A673 (cell line): ENCODE measurements around the gene GLIPR1. TPM values are rescaled to one million over a fixed set of nuclear protein-coding genes. Genes with fewer than 3 reads are reported as not detected.

Experiments used
- BruUV-seq: library from RNA; stranded (reverse); fragments of 400-500 nt; replicated peaks from 2 replicates; lab custom pipeline; 2021; lab: Mats Ljungman, UMichigan
- CTCF ChIA-PET: fragments of 300-600 bp; sonication (Branson Sonifier 250); formaldehyde crosslinking; loops from one replicate; lab custom pipeline; 2022; ENCODE audit warnings: antibody characterized with exemption; lab: Charles Lee
- POLR2A ChIA-PET: fragments of 300-600 bp; sonication (Branson Sonifier 250); formaldehyde crosslinking; loops from one replicate; lab custom pipeline; 2022; ENCODE audit warnings: antibody characterized with exemption; ENCODE audit not compliant: low non-redundant PET; lab: Charles Lee
- DNase-seq: peaks from one replicate; pipeline ENCODE4 v3.0.0-alpha.2; 2015; ENCODE audit warnings: low spot score
- H3K27ac ChIP-seq: fragments of 200-600 bp; sonication (generic); 2 replicates; pipeline ENCODE4 v1.5.1; 2016; ENCODE audit warnings: mixed run types, low read depth, mild to moderate bottlenecking, mixed read lengths, antibody characterized with exemption, low read length; ENCODE audit not compliant: poor library complexity, severe bottlenecking
- H3K27me3 ChIP-seq: fragments of 200-600 bp; sonication (generic); replicated peaks from 2 replicates; pipeline ENCODE4 v1.6.1; 2017; ENCODE audit warnings: mixed run types, low read depth, mild to moderate bottlenecking, mixed read lengths, antibody characterized with exemption, low read length; ENCODE audit not compliant: insufficient read depth, poor library complexity
- H3K36me3 ChIP-seq: fragments of 200-600 bp; sonication (generic); 2 replicates; pipeline ENCODE4 v1.6.1; 2016; ENCODE audit warnings: mixed run types, mild to moderate bottlenecking, mixed read lengths, antibody characterized with exemption, low read length; ENCODE audit not compliant: insufficient read depth, poor library complexity, severe bottlenecking
- H3K4me1 ChIP-seq: fragments of 200-600 bp; sonication (generic); 2 replicates; pipeline ENCODE4 v1.6.1; 2017; ENCODE audit warnings: mixed run types, mild to moderate bottlenecking, mixed read lengths, antibody characterized with exemption, low read length; ENCODE audit not compliant: insufficient read depth, poor library complexity, severe bottlenecking
- H3K4me3 ChIP-seq: fragments of 200-600 bp; sonication (generic); 2 replicates; pipeline ENCODE4 v1.5.1; 2016; ENCODE audit warnings: low read depth, mixed run types, mild to moderate bottlenecking, mixed read lengths, low read length; ENCODE audit not compliant: poor library complexity, severe bottlenecking
- H3K9me3 ChIP-seq: fragments of 200-600 bp; sonication (generic); 2 replicates; pipeline ENCODE4 v1.6.1; 2016; ENCODE audit warnings: mixed run types, low read depth, mild to moderate bottlenecking, mixed read lengths, antibody characterized with exemption, low read length; ENCODE audit not compliant: poor library complexity, severe bottlenecking
- EZH2 ChIP-seq: fragments of 200-600 bp; sonication (generic); IDR thresholded peaks from 2 replicates; pipeline ENCODE4 v1.6.1; 2017; ENCODE audit warnings: borderline replicate concordance, low read depth, mild to moderate bottlenecking, mixed read lengths, antibody characterized with exemption, low read length; ENCODE audit not compliant: poor library complexity, severe bottlenecking
- intact Hi-C: fragments of 100-400 bp; cut with micrococcal nuclease; formaldehyde crosslinking; loops from one replicate; pipeline ENCODE4 v1.10.0; 2022; ENCODE audit not compliant: unreplicated experiment
- total RNA-seq: library from RNA; stranded (reverse); gene quantifications from 2 replicates; pipeline ENCODE4 v1.2.3, GENCODE V29; 2021
- TF ChIP-seq, protein P1 (sequence below): fragments of 300-800, 200-600 bp; sonication (generic); conservative IDR thresholded peaks from 2 replicates; pipeline ENCODE4 v1.5.1; 2017; ENCODE audit warnings: low read depth, mild to moderate bottlenecking, antibody characterized with exemption, low read length, moderate library complexity, mixed read lengths

GLIPR1 gene
- total RNA-seq, 1 experiment from 2014 or later = 19.7 TPM

DNA sequence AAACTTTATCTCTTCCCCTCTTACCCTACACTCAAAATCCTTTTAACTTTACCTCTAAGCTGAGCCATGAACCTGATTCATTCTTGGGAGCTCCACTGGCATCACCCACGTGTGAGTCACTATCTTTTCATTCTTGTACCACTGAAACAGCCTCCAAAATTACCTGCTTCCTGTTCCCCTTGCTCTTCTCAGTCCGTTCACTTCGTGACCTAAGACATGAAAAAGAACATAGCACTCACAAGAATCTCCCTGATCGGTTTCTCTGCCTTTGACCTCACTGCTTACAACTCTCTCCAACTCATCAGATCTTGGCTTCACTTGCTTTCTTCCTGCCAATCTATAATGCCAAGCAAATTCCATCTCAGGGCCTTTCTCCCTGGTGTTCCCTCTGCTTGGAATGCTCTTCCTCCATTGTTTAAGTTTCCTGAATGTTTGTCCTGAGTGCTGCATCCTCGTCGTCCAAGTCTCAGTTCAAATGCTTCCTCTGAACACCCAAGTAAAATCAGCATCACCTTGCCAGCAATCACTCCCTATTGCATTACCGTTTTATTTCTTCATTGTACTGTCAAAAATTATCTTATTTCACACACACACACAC is 9.2 kb downstream of the GLIPR1 start:
- ChIA-PET CTCF (no interaction called here), POLR2A (no interaction called here)
- H3K27ac ChIP-seq = no peak overlapping the region
- no TSS peak for BruUV-seq
- no peak for TF ChIP-seq EZH2
- TF ChIP-seq, protein P1, sequence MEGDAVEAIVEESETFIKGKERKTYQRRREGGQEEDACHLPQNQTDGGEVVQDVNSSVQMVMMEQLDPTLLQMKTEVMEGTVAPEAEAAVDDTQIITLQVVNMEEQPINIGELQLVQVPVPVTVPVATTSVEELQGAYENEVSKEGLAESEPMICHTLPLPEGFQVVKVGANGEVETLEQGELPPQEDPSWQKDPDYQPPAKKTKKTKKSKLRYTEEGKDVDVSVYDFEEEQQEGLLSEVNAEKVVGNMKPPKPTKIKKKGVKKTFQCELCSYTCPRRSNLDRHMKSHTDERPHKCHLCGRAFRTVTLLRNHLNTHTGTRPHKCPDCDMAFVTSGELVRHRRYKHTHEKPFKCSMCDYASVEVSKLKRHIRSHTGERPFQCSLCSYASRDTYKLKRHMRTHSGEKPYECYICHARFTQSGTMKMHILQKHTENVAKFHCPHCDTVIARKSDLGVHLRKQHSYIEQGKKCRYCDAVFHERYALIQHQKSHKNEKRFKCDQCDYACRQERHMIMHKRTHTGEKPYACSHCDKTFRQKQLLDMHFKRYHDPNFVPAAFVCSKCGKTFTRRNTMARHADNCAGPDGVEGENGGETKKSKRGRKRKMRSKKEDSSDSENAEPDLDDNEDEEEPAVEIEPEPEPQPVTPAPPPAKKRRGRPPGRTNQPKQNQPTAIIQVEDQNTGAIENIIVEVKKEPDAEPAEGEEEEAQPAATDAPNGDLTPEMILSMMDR = no peak
- peaks cover 15% of the 10 kb centered on the region for H3K4me1 ChIP-seq
- intact Hi-C loops = loop anchor here (10.0 kb wide), 1 partner anchor 805 kb away; no protein-coding TSS in a partner anchor
- DNase-seq = no peak
- no peak overlapping the region for H3K4me3 ChIP-seq
- no peaks in the 10 kb centered on the region for H3K36me3 ChIP-seq
- no peaks in the 10 kb centered on the region for H3K9me3 ChIP-seq
- no peaks in the 10 kb centered on the region for H3K27me3 ChIP-seq

- TF ChIP-seq EZH2 = no peak
- TF ChIP-seq, protein P1 = no peak
- H3K36me3 ChIP-seq = no peaks in the 10 kb centered on the region
- intact Hi-C loops = no loop called here
Measured at GRCh38 chr12:75491169-75491568, 10.6 kb downstream of the GLIPR1 start.

GRCh38 chr12:75503459-75503858 is 22.9 kb downstream of the GLIPR1 start:
- POLR2A ChIA-PET = no interaction called here
- Histone ChIP-seq H3K27me3 (no peaks in the 10 kb centered on the region), H3K36me3 (peaks cover 71% of the 10 kb centered on the region), H3K4me1 (no peaks in the 10 kb centered on the region), H3K4me3 (no peak overlapping the region), H3K27ac (no peak overlapping the region), H3K9me3 (no peaks in the 10 kb centered on the region)
- TF ChIP-seq, protein P1 = no peak
- no peak for TF ChIP-seq EZH2
- CTCF ChIA-PET = no interaction called here
- intact Hi-C loops = no loop called here
- no peak for DNase-seq
- no TSS peak for BruUV-seq

More at GRCh38 chr12:75491169-75491568, 10.6 kb downstream of the GLIPR1 start:
- ChIA-PET POLR2A (no interaction called here), CTCF (no interaction called here)
- Histone ChIP-seq H3K9me3 (no peaks in the 10 kb centered on the region), H3K4me3 (no peak overlapping the region), H3K4me1 (peaks cover 15% of the 10 kb centered on the region), H3K27me3 (no peaks in the 10 kb centered on the region), H3K27ac (no peak overlapping the region)
- DNase-seq = no peak
- BruUV-seq = no TSS peak
